Bone marrow (tissue), 2 donors: ENCODE results near the gene FOXJ1.

Source experiments
- DNase-seq, 2 donors: peaks; one replicate each; lab custom pipeline; 2025; lab: John Stamatoyannopoulos, UW

FOXJ1 gene

GRCh38 chr17:76160896-76161528 is 20.0 kb upstream of the FOXJ1 start:
- no peak for DNase-seq

- DNase-seq = no peak
These were observed 18.1 kb upstream of the FOXJ1 start for GRCh38 chr17:76159157-76159556.

- no peak for DNase-seq
These were observed 16.7 kb upstream of the FOXJ1 start for GRCh38 chr17:76157759-76158158.

GRCh38 chr17:76156662-76156991 is 15.6 kb upstream of the FOXJ1 start:
- no peak for DNase-seq

GRCh38 chr17:76155988-76156661 is 15.1 kb upstream of the FOXJ1 start:
- no peak for DNase-seq

- no peak for DNase-seq
These were observed 14.1 kb upstream of the FOXJ1 start for GRCh38 chr17:76154936-76155845.

- DNase-seq = no peak
These were observed 13.2 kb upstream of the FOXJ1 start for GRCh38 chr17:76154292-76154691.

GRCh38 chr17:76153640-76154039 is 12.6 kb upstream of the FOXJ1 start:
- no peak for DNase-seq

GRCh38 chr17:76153202-76153601 is 12.2 kb upstream of the FOXJ1 start:
- no peak for DNase-seq

GRCh38 chr17:76152591-76152990 is 11.5 kb upstream of the FOXJ1 start:
- no peak for DNase-seq

GRCh38 chr17:76151896-76152454 is 10.9 kb upstream of the FOXJ1 start:
- no peak for DNase-seq

- no peak for DNase-seq
These were observed 9.9 kb upstream of the FOXJ1 start for GRCh38 chr17:76150712-76151622.

GRCh38 chr17:76149214-76149613 is 8.2 kb upstream of the FOXJ1 start:
- no peak for DNase-seq

GRCh38 chr17:76148015-76148326 is 6.9 kb upstream of the FOXJ1 start:
- no peak for DNase-seq

GRCh38 chr17:76147211-76148014 is 6.4 kb upstream of the FOXJ1 start:
- peak in 1 of 2 donors; percentile 8 for DNase-seq

GRCh38 chr17:76146053-76146851 is 5.2 kb upstream of the FOXJ1 start:
- no peak for DNase-seq

GRCh38 chr17:76145231-76146052 is 4.4 kb upstream of the FOXJ1 start:
- peak in 1 of 2 donors; percentile 30 for DNase-seq

GRCh38 chr17:76142585-76143041 is 1.6 kb upstream of the FOXJ1 start:
- no peak for DNase-seq

- no peak for DNase-seq
These were observed 1.1 kb upstream of the FOXJ1 start for GRCh38 chr17:76142039-76142584.
